ENCODE results near the gene MRPS12. TPM values are rescaled to one million over a fixed set of nuclear protein-coding genes. Genes with fewer than 3 reads are reported as not detected.

Gene MRPS12
- total and polyA plus RNA-seq, 9 of the 15 experiments (the other 6 are each of a cell fraction or from before 2014, with no cell fraction given): 8.1 to 174 (median 52.0) TPM

DNA sequence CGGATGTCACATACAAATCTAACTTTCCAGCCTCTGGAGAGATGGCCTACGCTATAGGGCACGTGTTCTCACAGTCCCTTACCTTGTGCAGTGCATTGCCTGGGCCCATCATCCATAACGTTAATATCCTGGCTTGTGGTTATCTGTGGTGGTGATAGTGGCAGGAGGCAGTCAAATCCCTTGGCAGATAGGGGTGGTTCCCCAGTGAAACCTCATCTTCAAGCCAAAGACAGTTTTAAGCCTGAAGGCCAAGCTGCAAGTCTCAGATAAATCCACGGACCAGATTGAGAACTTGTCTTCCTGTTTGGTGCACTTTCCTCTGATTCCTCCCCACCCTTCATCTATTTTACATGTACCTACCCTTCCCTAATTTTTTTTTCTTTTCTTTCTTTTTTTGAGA, 49.1 kb downstream of the MRPS12 start (continued):
- TF ChIP-seq ZNF445 (CRISPR knock-in tag; IDR thresholded peaks at IDR 0.05; ENCODE audit: low read depth) (no peak), SMAD1 (IDR thresholded peaks at IDR 0.05; ENCODE audit: low read depth, low read length, partially characterized antibody) (no peak), MCM7 (IDR thresholded peaks at IDR 0.05) (no peak), NCOA6 (IDR thresholded peaks at IDR 0.05) (no peak), DIDO1 (tag; IDR thresholded peaks at IDR 0.05; ENCODE audit: low read depth) (no peak), DPF2 (IDR thresholded peaks at IDR 0.05) (peak; percentile 52; the same call in 1 of the 2 replicates), PHB2 (IDR thresholded peaks at IDR 0.05; ENCODE audit: low read depth) (no peak), KLF1 (tag; IDR thresholded peaks at IDR 0.05) (no peak), KDM1A (IDR thresholded peaks at IDR 0.05) (peak; percentile 38 to 45; a peak in 2 of 4 replicates), NCOA1 (IDR thresholded peaks at IDR 0.05; ENCODE audit: low read depth) (no peak), TOE1 (IDR thresholded peaks at IDR 0.05; ENCODE audit: borderline replicate concordance) (no peak), TOE1 (CRISPR knock-in tag; IDR thresholded peaks at IDR 0.05; ENCODE audit: borderline replicate concordance, low read depth) (no peak)
- TF ChIP-seq, protein P1, sequence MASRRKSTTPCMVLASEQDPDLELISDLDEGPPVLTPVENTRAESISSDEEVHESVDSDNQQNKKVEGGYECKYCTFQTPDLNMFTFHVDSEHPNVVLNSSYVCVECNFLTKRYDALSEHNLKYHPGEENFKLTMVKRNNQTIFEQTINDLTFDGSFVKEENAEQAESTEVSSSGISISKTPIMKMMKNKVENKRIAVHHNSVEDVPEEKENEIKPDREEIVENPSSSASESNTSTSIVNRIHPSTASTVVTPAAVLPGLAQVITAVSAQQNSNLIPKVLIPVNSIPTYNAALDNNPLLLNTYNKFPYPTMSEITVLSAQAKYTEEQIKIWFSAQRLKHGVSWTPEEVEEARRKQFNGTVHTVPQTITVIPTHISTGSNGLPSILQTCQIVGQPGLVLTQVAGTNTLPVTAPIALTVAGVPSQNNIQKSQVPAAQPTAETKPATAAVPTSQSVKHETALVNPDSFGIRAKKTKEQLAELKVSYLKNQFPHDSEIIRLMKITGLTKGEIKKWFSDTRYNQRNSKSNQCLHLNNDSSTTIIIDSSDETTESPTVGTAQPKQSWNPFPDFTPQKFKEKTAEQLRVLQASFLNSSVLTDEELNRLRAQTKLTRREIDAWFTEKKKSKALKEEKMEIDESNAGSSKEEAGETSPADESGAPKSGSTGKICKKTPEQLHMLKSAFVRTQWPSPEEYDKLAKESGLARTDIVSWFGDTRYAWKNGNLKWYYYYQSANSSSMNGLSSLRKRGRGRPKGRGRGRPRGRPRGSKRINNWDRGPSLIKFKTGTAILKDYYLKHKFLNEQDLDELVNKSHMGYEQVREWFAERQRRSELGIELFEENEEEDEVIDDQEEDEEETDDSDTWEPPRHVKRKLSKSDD (conservative IDR thresholded peaks at IDR 0.05; ENCODE audit: low read length): no peak
- TF ChIP-seq, protein P2, sequence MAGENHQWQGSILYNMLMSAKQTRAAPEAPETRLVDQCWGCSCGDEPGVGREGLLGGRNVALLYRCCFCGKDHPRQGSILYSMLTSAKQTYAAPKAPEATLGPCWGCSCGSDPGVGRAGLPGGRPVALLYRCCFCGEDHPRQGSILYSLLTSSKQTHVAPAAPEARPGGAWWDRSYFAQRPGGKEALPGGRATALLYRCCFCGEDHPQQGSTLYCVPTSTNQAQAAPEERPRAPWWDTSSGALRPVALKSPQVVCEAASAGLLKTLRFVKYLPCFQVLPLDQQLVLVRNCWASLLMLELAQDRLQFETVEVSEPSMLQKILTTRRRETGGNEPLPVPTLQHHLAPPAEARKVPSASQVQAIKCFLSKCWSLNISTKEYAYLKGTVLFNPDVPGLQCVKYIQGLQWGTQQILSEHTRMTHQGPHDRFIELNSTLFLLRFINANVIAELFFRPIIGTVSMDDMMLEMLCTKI (IDR thresholded peaks at IDR 0.05; ENCODE audit: partially characterized antibody): no peak
- TF ChIP-seq, protein P3, sequence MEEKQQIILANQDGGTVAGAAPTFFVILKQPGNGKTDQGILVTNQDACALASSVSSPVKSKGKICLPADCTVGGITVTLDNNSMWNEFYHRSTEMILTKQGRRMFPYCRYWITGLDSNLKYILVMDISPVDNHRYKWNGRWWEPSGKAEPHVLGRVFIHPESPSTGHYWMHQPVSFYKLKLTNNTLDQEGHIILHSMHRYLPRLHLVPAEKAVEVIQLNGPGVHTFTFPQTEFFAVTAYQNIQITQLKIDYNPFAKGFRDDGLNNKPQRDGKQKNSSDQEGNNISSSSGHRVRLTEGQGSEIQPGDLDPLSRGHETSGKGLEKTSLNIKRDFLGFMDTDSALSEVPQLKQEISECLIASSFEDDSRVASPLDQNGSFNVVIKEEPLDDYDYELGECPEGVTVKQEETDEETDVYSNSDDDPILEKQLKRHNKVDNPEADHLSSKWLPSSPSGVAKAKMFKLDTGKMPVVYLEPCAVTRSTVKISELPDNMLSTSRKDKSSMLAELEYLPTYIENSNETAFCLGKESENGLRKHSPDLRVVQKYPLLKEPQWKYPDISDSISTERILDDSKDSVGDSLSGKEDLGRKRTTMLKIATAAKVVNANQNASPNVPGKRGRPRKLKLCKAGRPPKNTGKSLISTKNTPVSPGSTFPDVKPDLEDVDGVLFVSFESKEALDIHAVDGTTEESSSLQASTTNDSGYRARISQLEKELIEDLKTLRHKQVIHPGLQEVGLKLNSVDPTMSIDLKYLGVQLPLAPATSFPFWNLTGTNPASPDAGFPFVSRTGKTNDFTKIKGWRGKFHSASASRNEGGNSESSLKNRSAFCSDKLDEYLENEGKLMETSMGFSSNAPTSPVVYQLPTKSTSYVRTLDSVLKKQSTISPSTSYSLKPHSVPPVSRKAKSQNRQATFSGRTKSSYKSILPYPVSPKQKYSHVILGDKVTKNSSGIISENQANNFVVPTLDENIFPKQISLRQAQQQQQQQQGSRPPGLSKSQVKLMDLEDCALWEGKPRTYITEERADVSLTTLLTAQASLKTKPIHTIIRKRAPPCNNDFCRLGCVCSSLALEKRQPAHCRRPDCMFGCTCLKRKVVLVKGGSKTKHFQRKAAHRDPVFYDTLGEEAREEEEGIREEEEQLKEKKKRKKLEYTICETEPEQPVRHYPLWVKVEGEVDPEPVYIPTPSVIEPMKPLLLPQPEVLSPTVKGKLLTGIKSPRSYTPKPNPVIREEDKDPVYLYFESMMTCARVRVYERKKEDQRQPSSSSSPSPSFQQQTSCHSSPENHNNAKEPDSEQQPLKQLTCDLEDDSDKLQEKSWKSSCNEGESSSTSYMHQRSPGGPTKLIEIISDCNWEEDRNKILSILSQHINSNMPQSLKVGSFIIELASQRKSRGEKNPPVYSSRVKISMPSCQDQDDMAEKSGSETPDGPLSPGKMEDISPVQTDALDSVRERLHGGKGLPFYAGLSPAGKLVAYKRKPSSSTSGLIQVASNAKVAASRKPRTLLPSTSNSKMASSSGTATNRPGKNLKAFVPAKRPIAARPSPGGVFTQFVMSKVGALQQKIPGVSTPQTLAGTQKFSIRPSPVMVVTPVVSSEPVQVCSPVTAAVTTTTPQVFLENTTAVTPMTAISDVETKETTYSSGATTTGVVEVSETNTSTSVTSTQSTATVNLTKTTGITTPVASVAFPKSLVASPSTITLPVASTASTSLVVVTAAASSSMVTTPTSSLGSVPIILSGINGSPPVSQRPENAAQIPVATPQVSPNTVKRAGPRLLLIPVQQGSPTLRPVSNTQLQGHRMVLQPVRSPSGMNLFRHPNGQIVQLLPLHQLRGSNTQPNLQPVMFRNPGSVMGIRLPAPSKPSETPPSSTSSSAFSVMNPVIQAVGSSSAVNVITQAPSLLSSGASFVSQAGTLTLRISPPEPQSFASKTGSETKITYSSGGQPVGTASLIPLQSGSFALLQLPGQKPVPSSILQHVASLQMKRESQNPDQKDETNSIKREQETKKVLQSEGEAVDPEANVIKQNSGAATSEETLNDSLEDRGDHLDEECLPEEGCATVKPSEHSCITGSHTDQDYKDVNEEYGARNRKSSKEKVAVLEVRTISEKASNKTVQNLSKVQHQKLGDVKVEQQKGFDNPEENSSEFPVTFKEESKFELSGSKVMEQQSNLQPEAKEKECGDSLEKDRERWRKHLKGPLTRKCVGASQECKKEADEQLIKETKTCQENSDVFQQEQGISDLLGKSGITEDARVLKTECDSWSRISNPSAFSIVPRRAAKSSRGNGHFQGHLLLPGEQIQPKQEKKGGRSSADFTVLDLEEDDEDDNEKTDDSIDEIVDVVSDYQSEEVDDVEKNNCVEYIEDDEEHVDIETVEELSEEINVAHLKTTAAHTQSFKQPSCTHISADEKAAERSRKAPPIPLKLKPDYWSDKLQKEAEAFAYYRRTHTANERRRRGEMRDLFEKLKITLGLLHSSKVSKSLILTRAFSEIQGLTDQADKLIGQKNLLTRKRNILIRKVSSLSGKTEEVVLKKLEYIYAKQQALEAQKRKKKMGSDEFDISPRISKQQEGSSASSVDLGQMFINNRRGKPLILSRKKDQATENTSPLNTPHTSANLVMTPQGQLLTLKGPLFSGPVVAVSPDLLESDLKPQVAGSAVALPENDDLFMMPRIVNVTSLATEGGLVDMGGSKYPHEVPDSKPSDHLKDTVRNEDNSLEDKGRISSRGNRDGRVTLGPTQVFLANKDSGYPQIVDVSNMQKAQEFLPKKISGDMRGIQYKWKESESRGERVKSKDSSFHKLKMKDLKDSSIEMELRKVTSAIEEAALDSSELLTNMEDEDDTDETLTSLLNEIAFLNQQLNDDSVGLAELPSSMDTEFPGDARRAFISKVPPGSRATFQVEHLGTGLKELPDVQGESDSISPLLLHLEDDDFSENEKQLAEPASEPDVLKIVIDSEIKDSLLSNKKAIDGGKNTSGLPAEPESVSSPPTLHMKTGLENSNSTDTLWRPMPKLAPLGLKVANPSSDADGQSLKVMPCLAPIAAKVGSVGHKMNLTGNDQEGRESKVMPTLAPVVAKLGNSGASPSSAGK (IDR thresholded peaks at IDR 0.05): peak; percentile 36; the same call in 1 of the 2 replicates
